ENCODE measurements around the gene FBXL17.

Gene FBXL17

DNA sequence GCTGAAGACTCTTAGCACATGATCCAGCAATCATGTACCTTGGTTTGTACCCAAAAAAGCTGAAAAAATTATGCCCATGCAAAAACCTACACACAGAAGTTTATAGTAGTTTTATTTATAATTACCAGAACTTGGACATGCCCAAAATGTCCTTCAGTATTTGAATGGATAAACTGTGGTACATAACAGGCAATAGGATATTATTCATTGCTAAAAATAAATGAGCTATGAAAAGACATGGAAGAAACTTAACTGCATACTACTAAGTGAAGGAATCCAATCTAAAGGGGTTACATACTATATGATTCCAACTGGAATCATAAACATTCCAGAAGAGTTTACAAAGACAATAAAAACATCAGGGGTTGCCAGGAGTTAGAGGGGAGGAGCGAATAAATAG is 25.6 kb downstream of the FBXL17 start:
- Histone ChIP-seq H3K4me3 (ENCODE audit: low read depth in 1 of 2, low read length in 2 of 2) (no peak overlapping the region), H3K36me3 (ENCODE audit: control insufficient read depth in 1 of 2, insufficient read depth in 2 of 2, low read length in 2 of 2) (no peaks in the 10 kb centered on the region), H3K4me1 (ENCODE audit: control insufficient read depth in 1 of 2, insufficient read depth in 2 of 2, low read length in 2 of 2) (no peaks in the 10 kb centered on the region), H3K9ac (ENCODE audit: low read depth in 1 of 2, low read length in 2 of 2) (no peak overlapping the region), H3K27me3 (ENCODE audit: control insufficient read depth in 1 of 2, insufficient read depth in 2 of 2, low read length in 2 of 2) (no peaks in the 10 kb centered on the region), H3K27ac (ENCODE audit: low read depth, low read length) (no peak overlapping the region), H3K9me3 (ENCODE audit: control insufficient read depth in 1 of 2, low read length in 2 of 2) (no peaks in the 10 kb centered on the region)

DNA sequence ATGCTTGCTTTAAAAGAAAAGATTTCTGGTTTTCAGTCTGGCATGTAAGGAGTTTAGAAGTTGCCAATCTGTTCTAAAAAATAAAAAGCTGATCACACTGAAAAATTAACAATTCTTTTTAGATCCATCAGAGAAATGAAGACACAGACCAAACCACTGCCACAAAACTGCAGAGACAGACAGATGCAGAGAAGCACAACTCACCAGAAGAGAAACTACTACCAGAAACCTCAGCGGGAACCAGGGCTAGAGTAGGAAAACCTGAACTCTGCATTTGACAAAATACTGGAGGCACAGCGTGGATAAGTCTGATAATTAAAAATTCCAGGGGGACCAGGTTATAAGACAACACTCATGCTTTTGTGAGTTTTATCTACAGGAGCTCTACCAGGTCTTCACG is 28.8 kb downstream of the FBXL17 start:
- Histone ChIP-seq H3K27me3 (ENCODE audit: control insufficient read depth in 1 of 2, insufficient read depth in 2 of 2, low read length in 2 of 2) (no peaks in the 10 kb centered on the region), H3K9ac (ENCODE audit: low read depth in 1 of 2, low read length in 2 of 2) (no peak overlapping the region), H3K36me3 (ENCODE audit: control insufficient read depth in 1 of 2, insufficient read depth in 2 of 2, low read length in 2 of 2) (no peaks in the 10 kb centered on the region), H3K27ac (ENCODE audit: low read depth, low read length) (no peak overlapping the region), H3K9me3 (ENCODE audit: control insufficient read depth in 1 of 2, low read length in 2 of 2) (no peaks in the 10 kb centered on the region), H3K4me3 (ENCODE audit: low read depth in 1 of 2, low read length in 2 of 2) (no peak overlapping the region), H3K4me1 (ENCODE audit: control insufficient read depth in 1 of 2, insufficient read depth in 2 of 2, low read length in 2 of 2) (no peaks in the 10 kb centered on the region)

DNA sequence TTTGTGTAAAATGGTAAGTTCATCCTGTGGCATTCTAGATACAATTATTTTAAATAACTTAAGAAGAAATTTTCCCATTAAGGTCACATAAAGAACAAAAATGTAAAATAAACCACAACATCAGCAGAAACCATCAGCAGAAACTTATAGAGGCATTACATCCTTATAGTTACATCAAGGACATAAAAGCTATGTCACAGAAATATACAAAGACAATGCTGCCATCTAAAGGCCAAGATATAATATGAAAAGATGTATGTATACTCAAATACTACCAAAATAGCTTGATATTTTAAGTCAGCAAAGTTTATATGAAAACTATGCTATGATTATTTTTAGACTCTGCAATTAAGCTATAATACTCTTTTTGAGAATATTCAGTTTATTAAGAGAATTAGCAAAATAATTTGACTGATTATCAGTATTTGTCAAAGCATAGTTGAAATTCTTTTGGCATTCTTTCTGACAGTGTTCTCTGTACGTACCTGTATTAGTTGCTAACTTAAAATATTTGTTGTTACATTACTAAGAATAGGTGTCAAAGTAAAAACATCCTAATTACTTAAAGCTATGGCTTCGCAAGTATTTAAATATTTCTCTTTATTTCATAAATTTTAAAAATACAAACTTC is 36.2 kb downstream of the FBXL17 start:
- peaks cover 0 to 2% of the 10 kb centered on the region in 2 donors for H3K36me3 ChIP-seq (ENCODE audit: control insufficient read depth in 1 of 2, insufficient read depth in 2 of 2, low read length in 2 of 2)
- H3K9ac ChIP-seq (ENCODE audit: low read depth in 1 of 2, low read length in 2 of 2), result no peak overlapping the region
- H3K27me3 ChIP-seq (ENCODE audit: control insufficient read depth in 1 of 2, insufficient read depth in 2 of 2, low read length in 2 of 2), result no peaks in the 10 kb centered on the region
- no peaks in the 10 kb centered on the region for H3K9me3 ChIP-seq (ENCODE audit: control insufficient read depth in 1 of 2, low read length in 2 of 2)
- peaks cover 0 to 6% of the 10 kb centered on the region in 2 donors for H3K4me1 ChIP-seq (ENCODE audit: control insufficient read depth in 1 of 2, insufficient read depth in 2 of 2, low read length in 2 of 2)
- no peak overlapping the region for H3K27ac ChIP-seq (ENCODE audit: low read depth, low read length)
- H3K4me3 ChIP-seq (ENCODE audit: low read depth in 1 of 2, low read length in 2 of 2), result no peak overlapping the region

GRCh38 chr5:108344103-108344822 is 37.6 kb downstream of the FBXL17 start:
- H3K27ac ChIP-seq (ENCODE audit: low read depth, low read length), result no peak overlapping the region
- no peaks in the 10 kb centered on the region for H3K9me3 ChIP-seq (ENCODE audit: control insufficient read depth in 1 of 2, low read length in 2 of 2)
- no peak overlapping the region for H3K4me3 ChIP-seq (ENCODE audit: low read depth in 1 of 2, low read length in 2 of 2)
- no peak overlapping the region for H3K9ac ChIP-seq (ENCODE audit: low read depth in 1 of 2, low read length in 2 of 2)
- H3K36me3 ChIP-seq (ENCODE audit: control insufficient read depth in 1 of 2, insufficient read depth in 2 of 2, low read length in 2 of 2), result peaks cover 0 to 2% of the 10 kb centered on the region in 2 donors
- H3K4me1 ChIP-seq (ENCODE audit: control insufficient read depth in 1 of 2, insufficient read depth in 2 of 2, low read length in 2 of 2), result peaks cover 0 to 6% of the 10 kb centered on the region in 2 donors
- no peaks in the 10 kb centered on the region for H3K27me3 ChIP-seq (ENCODE audit: control insufficient read depth in 1 of 2, insufficient read depth in 2 of 2, low read length in 2 of 2)

DNA sequence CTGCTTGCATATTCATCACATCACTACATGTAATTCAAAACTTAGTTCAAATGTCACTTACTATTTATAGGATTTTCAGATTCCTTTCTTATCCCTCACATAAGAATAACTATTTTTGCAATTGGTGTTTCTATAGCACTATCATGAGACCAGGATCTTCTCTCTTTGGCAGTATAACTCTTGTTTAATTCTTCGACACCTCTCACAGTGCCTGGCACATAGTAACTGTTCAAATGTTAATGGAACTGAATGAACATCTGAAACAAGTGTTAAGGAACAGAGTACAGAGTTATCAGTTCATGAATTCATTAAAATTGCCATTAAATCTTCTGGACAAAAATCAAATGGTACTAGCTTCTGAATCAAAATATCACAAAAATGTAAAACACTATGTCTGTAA is 40.0 kb downstream of the FBXL17 start:
- no peak overlapping the region for H3K27ac ChIP-seq (ENCODE audit: low read depth, low read length)

GRCh38 chr5:108340131-108340530 is 41.8 kb downstream of the FBXL17 start:
- Histone ChIP-seq H3K27ac (ENCODE audit: low read depth, low read length) (no peak overlapping the region), H3K9me3 (ENCODE audit: control insufficient read depth in 1 of 2, low read length in 2 of 2) (no peaks in the 10 kb centered on the region), H3K27me3 (ENCODE audit: control insufficient read depth in 1 of 2, insufficient read depth in 2 of 2, low read length in 2 of 2) (no peaks in the 10 kb centered on the region), H3K4me3 (ENCODE audit: low read depth in 1 of 2, low read length in 2 of 2) (no peak overlapping the region), H3K9ac (ENCODE audit: low read depth in 1 of 2, low read length in 2 of 2) (no peak overlapping the region), H3K4me1 (ENCODE audit: control insufficient read depth in 1 of 2, insufficient read depth in 2 of 2, low read length in 2 of 2) (peaks cover 0 to 6% of the 10 kb centered on the region in 2 donors), H3K36me3 (ENCODE audit: control insufficient read depth in 1 of 2, insufficient read depth in 2 of 2, low read length in 2 of 2) (no peaks in the 10 kb centered on the region)

More for the DNA sequence above, 40.0 kb downstream of the FBXL17 start:
- Histone ChIP-seq H3K27me3 (ENCODE audit: control insufficient read depth in 1 of 2, insufficient read depth in 2 of 2, low read length in 2 of 2) (no peaks in the 10 kb centered on the region), H3K4me3 (ENCODE audit: low read depth in 1 of 2, low read length in 2 of 2) (no peak overlapping the region), H3K9me3 (ENCODE audit: control insufficient read depth in 1 of 2, low read length in 2 of 2) (no peaks in the 10 kb centered on the region), H3K9ac (ENCODE audit: low read depth in 1 of 2, low read length in 2 of 2) (no peak overlapping the region), H3K4me1 (ENCODE audit: control insufficient read depth in 1 of 2, insufficient read depth in 2 of 2, low read length in 2 of 2) (peaks cover 0 to 6% of the 10 kb centered on the region in 2 donors), H3K36me3 (ENCODE audit: control insufficient read depth in 1 of 2, insufficient read depth in 2 of 2, low read length in 2 of 2) (no peaks in the 10 kb centered on the region)

DNA sequence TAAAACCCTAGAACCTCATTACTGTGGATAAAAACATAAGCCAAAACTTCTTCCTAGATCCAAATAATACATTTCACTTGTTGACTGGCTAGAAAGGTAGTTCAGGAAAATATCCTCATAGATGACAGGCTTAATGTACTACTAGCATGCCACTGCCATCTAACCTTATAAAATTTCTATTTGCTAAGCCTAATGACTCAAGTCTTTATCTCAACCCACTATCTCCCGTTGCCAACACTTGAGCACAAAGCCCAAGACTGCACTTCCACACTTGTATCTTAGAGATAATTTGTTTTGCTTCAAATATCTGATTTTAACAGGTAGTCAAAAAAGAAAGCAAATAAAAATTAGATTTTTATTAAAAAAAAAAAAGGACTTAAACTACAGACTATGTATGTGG is 42.7 kb downstream of the FBXL17 start:
- no peak overlapping the region for H3K4me3 ChIP-seq (ENCODE audit: low read depth in 1 of 2, low read length in 2 of 2)
- H3K27ac ChIP-seq (ENCODE audit: low read depth, low read length), result no peak overlapping the region
- no peaks in the 10 kb centered on the region for H3K9me3 ChIP-seq (ENCODE audit: control insufficient read depth in 1 of 2, low read length in 2 of 2)
- no peak overlapping the region for H3K9ac ChIP-seq (ENCODE audit: low read depth in 1 of 2, low read length in 2 of 2)
- peaks cover 0 to 6% of the 10 kb centered on the region in 2 donors for H3K4me1 ChIP-seq (ENCODE audit: control insufficient read depth in 1 of 2, insufficient read depth in 2 of 2, low read length in 2 of 2)
- H3K27me3 ChIP-seq (ENCODE audit: control insufficient read depth in 1 of 2, insufficient read depth in 2 of 2, low read length in 2 of 2), result no peaks in the 10 kb centered on the region
- peaks cover 0 to 2% of the 10 kb centered on the region in 2 donors for H3K36me3 ChIP-seq (ENCODE audit: control insufficient read depth in 1 of 2, insufficient read depth in 2 of 2, low read length in 2 of 2)

DNA sequence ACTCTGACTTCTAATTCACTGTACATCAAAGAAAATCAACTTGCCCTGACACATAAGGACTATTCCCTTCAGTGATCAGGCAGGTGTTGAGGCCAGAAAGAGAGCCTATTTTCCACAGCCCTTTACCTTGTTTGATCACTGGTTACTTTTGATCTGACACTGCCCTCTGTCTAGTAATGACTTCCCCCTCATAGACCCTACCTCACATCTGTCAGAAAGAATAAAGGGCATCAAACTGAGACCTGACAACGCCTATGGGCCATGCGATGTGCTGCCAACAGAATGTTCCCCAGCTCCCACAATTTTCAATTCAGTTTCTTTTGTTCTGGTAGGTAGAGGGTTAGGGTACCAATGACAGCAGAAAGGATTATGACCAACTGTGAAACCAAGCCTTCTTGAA is 47.7 kb downstream of the FBXL17 start:
- no peaks in the 10 kb centered on the region for H3K27me3 ChIP-seq (ENCODE audit: control insufficient read depth in 1 of 2, insufficient read depth in 2 of 2, low read length in 2 of 2)
- H3K9ac ChIP-seq (ENCODE audit: low read depth in 1 of 2, low read length in 2 of 2), result no peak overlapping the region
- H3K9me3 ChIP-seq (ENCODE audit: control insufficient read depth in 1 of 2, low read length in 2 of 2), result no peaks in the 10 kb centered on the region
- H3K36me3 ChIP-seq (ENCODE audit: control insufficient read depth in 1 of 2, insufficient read depth in 2 of 2, low read length in 2 of 2), result peaks cover 0 to 5% of the 10 kb centered on the region in 2 donors
- no peak overlapping the region for H3K4me3 ChIP-seq (ENCODE audit: low read depth in 1 of 2, low read length in 2 of 2)
- H3K4me1 ChIP-seq (ENCODE audit: control insufficient read depth in 1 of 2, insufficient read depth in 2 of 2, low read length in 2 of 2), result no peaks in the 10 kb centered on the region
- no peak overlapping the region for H3K27ac ChIP-seq (ENCODE audit: low read depth, low read length)

GRCh38 chr5:108326982-108327381 is 54.9 kb downstream of the FBXL17 start:
- H3K4me1 ChIP-seq (ENCODE audit: control insufficient read depth in 1 of 2, insufficient read depth in 2 of 2, low read length in 2 of 2), result no peaks in the 10 kb centered on the region
- no peak overlapping the region for H3K4me3 ChIP-seq (ENCODE audit: low read depth in 1 of 2, low read length in 2 of 2)
- H3K27ac ChIP-seq (ENCODE audit: low read depth, low read length), result no peak overlapping the region
- H3K36me3 ChIP-seq (ENCODE audit: control insufficient read depth in 1 of 2, insufficient read depth in 2 of 2, low read length in 2 of 2), result no peaks in the 10 kb centered on the region
- H3K9me3 ChIP-seq (ENCODE audit: control insufficient read depth in 1 of 2, low read length in 2 of 2), result no peaks in the 10 kb centered on the region
- no peak overlapping the region for H3K9ac ChIP-seq (ENCODE audit: low read depth in 1 of 2, low read length in 2 of 2)
- no peaks in the 10 kb centered on the region for H3K27me3 ChIP-seq (ENCODE audit: control insufficient read depth in 1 of 2, insufficient read depth in 2 of 2, low read length in 2 of 2)

- Histone ChIP-seq H3K9ac (ENCODE audit: low read depth in 1 of 2, low read length in 2 of 2) (no peak overlapping the region), H3K4me3 (ENCODE audit: low read depth in 1 of 2, low read length in 2 of 2) (no peak overlapping the region), H3K27me3 (ENCODE audit: control insufficient read depth in 1 of 2, insufficient read depth in 2 of 2, low read length in 2 of 2) (no peaks in the 10 kb centered on the region), H3K36me3 (ENCODE audit: control insufficient read depth in 1 of 2, insufficient read depth in 2 of 2, low read length in 2 of 2) (no peaks in the 10 kb centered on the region), H3K9me3 (ENCODE audit: control insufficient read depth in 1 of 2, low read length in 2 of 2) (no peaks in the 10 kb centered on the region), H3K27ac (ENCODE audit: low read depth, low read length) (no peak overlapping the region), H3K4me1 (ENCODE audit: control insufficient read depth in 1 of 2, insufficient read depth in 2 of 2, low read length in 2 of 2) (no peaks in the 10 kb centered on the region)
Observed at GRCh38 chr5:108324886-108325285, 57.0 kb downstream of the FBXL17 start.

Measured in duodenal mucosa (tissue), 2 donors.